Trophoblast cell (in vitro differentiated cells and primary cell): ENCODE data around the gene COQ8B.

Experiments
- DNase-seq, 2 donors: peaks; one replicate each; pipeline ENCODE4 v3.0.0-alpha.2; 2016
- H2AFZ ChIP-seq: 2 replicates; pipeline ENCODE4 v1.6.1; 2013; ENCODE audit warnings: low read length, moderate library complexity, mild to moderate bottlenecking; ENCODE audit not compliant: insufficient read depth, poor library complexity
- H2AK5ac ChIP-seq: 2 replicates; pipeline ENCODE4 v1.6.1; 2013; ENCODE audit warnings: mild to moderate bottlenecking, low read length
- H2BK120ac ChIP-seq: 2 replicates; pipeline ENCODE4 v1.6.1; 2013; ENCODE audit warnings: low read length, mild to moderate bottlenecking, moderate library complexity; ENCODE audit not compliant: insufficient read depth, poor library complexity
- H2BK12ac ChIP-seq: 2 replicates; pipeline ENCODE4 v1.6.1; 2013; ENCODE audit warnings: mild to moderate bottlenecking, low read length, moderate library complexity
- H2BK5ac ChIP-seq: 2 replicates; pipeline ENCODE4 v1.6.1; 2013; ENCODE audit warnings: low read length, low read depth, moderate library complexity, mild to moderate bottlenecking; ENCODE audit not compliant: poor library complexity
- H3K14ac ChIP-seq: 2 replicates; pipeline ENCODE4 v1.6.1; 2013; ENCODE audit warnings: mild to moderate bottlenecking, low read length
- H3K18ac ChIP-seq: 2 replicates; pipeline ENCODE4 v1.6.1; 2013; ENCODE audit warnings: mild to moderate bottlenecking, low read length
- H3K23ac ChIP-seq: 2 replicates; pipeline ENCODE4 v1.6.1; 2013; ENCODE audit warnings: low read length
- H3K27ac ChIP-seq: 2 replicates; pipeline ENCODE4 v1.5.1; 2013; ENCODE audit warnings: low read depth, mild to moderate bottlenecking, inconsistent platforms, low read length, moderate library complexity
- H3K27me3 ChIP-seq: 2 replicates; pipeline ENCODE4 v1.6.1; 2013; ENCODE audit warnings: inconsistent platforms, mild to moderate bottlenecking, low read length, moderate library complexity; ENCODE audit not compliant: insufficient read depth
- H3K36me3 ChIP-seq, 2 experiments: 1 replicate in 1 of 2; 2 replicates in 1 of 2; pipeline ENCODE4 v1.6.1; 2013; ENCODE audit warnings: low read length in 2 of 2, mild to moderate bottlenecking in 2 of 2, moderate library complexity in 1 of 2; ENCODE audit not compliant: insufficient read depth in 2 of 2, control insufficient read depth in 1 of 2
- H3K4ac ChIP-seq: 2 replicates; pipeline ENCODE4 v1.6.1; 2013; ENCODE audit warnings: low read depth, mild to moderate bottlenecking, low read length, moderate library complexity
- H3K4me1 ChIP-seq, 2 experiments: 1 replicate in 1 of 2; 2 replicates in 1 of 2; pipeline ENCODE4 v1.6.1; 2013; ENCODE audit warnings: low read length in 2 of 2, mild to moderate bottlenecking in 2 of 2, moderate library complexity in 1 of 2; ENCODE audit not compliant: insufficient read depth in 2 of 2, control insufficient read depth in 1 of 2
- H3K4me2 ChIP-seq: 2 replicates; pipeline ENCODE4 v1.6.1; 2013; ENCODE audit warnings: inconsistent platforms, mild to moderate bottlenecking, low read length, moderate library complexity
- H3K4me3 ChIP-seq: 2 replicates; pipeline ENCODE4 v1.5.1; 2013; ENCODE audit warnings: mild to moderate bottlenecking, low read depth, low read length, inconsistent platforms
- H3K79me1 ChIP-seq: one replicate; pipeline ENCODE4 v1.6.1; 2013; ENCODE audit warnings: low read length
- H3K79me2 ChIP-seq: 2 replicates; pipeline ENCODE4 v1.6.1; 2013; ENCODE audit warnings: low read length, mild to moderate bottlenecking; ENCODE audit not compliant: control insufficient read depth, insufficient read depth, poor library complexity
- H3K9ac ChIP-seq: 2 replicates; pipeline ENCODE4 v1.6.1; 2013; ENCODE audit warnings: mild to moderate bottlenecking, low read length
- H3K9me3 ChIP-seq: 2 replicates; pipeline ENCODE4 v1.6.1; 2013; ENCODE audit warnings: low read depth, mild to moderate bottlenecking, control low read depth, inconsistent platforms, low read length; ENCODE audit not compliant: insufficient read depth
- H4K12ac ChIP-seq: 2 replicates; pipeline ENCODE4 v1.6.1; 2013; ENCODE audit warnings: low read depth, mild to moderate bottlenecking, low read length, moderate library complexity
- H4K8ac ChIP-seq: 2 replicates; pipeline ENCODE4 v1.6.1; 2013; ENCODE audit warnings: low read depth, mild to moderate bottlenecking, low read length, moderate library complexity
- H4K91ac ChIP-seq: one replicate; pipeline ENCODE4 v1.6.1; 2013; ENCODE audit warnings: low read depth, mild to moderate bottlenecking, low read length, moderate library complexity
- WGBS: extraction: QIAGEN DNeasy Blood & Tissue Kit; methylation state at CpG from one replicate; pipeline ENCODE4 v1.1.7; 2013; ENCODE audit warnings: missing lambda C conversion rate; ENCODE audit not compliant: insufficient read length, insufficient coverage; ENCODE audit errors: extremely low coverage; 5-methylcytosine and 5-hydroxymethylcytosine counted together

The COQ8B gene

DNA sequence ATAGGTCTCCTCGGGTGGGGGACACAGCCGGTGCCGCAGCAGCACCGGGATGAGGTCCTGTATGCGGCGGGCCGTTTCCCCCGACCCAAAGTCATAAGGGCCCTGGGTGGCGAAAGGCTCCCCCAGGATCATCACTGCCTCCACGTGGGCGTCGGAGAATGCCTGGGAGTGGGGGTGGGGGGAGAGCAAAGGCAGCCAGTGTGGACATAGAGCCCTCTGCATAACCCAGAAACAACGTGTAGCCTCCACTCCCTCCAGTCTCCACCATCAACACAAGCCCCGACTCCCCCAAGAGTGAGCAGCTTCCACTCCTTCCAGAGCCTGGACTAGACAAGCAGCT, 24.5 kb downstream of the COQ8B start:
- Histone ChIP-seq H4K12ac (no peak overlapping the region), H3K4me2 (no peak overlapping the region), H3K79me1 (peaks cover 9% of the 10 kb centered on the region), H2BK12ac (no peak overlapping the region), H3K79me2 (peaks cover 4% of the 10 kb centered on the region), H3K4me1 (peaks cover 12 to 19% of the 10 kb centered on the region in 2 experiments), H3K9me3 (no peaks in the 10 kb centered on the region), H2BK5ac (no peak overlapping the region), H2BK120ac (no peak overlapping the region), H4K91ac (no peak overlapping the region), H3K27ac (no peak overlapping the region), H2AFZ (no peak overlapping the region), H3K4ac (no peak overlapping the region), H3K18ac (no peak overlapping the region), H3K27me3 (no peaks in the 10 kb centered on the region), H3K14ac (no peak overlapping the region), H2AK5ac (no peak overlapping the region), H3K9ac (no peak overlapping the region), H4K8ac (no peak overlapping the region), H3K36me3 (peaks cover 29 to 37% of the 10 kb centered on the region in 2 experiments), H3K23ac (no peak overlapping the region), H3K4me3 (no peak overlapping the region)
- no peak for DNase-seq
- WGBS, result no CpG with 5 or more reads among the region's 14 CpGs

DNA sequence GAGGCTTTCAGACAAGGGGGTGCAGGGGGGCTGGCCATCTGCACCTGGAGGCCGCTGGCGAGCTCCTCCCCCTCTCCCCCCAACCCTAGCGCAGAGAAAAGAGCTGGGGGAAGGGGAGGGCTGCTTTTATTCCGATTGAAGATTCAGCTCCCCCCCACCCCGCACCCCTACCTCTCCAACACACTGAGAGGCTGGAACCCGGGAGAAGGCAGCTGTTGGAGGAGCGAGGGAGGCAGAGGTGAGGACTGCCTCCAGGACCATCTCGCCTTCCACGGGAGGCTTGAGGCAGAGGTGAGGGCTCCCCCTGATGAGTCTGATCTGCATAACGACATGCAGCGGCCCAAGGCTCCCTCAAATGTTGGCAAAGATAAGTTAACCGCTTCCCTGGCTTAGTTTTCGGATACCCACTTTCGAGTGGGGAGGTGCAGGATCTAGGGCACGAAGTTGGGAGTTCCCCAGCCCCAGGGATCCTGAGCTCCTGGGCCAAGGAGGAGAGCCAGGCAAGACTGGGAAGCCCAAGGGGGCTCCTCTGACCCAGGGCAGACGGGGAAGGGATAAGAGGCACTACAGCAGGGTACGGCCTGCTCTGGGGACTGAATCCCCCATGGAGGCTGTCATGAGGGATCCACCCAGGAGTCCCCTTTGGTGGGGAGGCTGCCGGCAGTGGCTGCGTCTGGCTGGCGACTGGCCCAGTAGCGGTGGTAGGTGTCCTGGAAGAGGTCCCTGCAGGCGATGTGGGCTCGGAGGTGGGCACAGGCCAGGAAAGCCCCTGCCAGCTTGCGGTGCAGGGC, 25.1 kb downstream of the COQ8B start:
- Histone ChIP-seq H3K14ac (no peak overlapping the region), H2AFZ (no peak overlapping the region), H4K91ac (peak overlapping the region; percentile 83), H2BK12ac (no peak overlapping the region), H3K27ac (no peak overlapping the region), H4K8ac (peak overlapping the region; percentile 88), H3K9ac (no peak overlapping the region), H2AK5ac (no peak overlapping the region), H3K18ac (peak overlapping the region; percentile 81), H3K79me2 (peaks cover 4% of the 10 kb centered on the region), H3K4ac (no peak overlapping the region), H3K4me3 (no peak overlapping the region), H2BK5ac (no peak overlapping the region), H3K27me3 (no peaks in the 10 kb centered on the region), H3K4me2 (peak overlapping the region; percentile 81), H3K23ac (no peak overlapping the region), H3K4me1 (peaks cover 12 to 19% of the 10 kb centered on the region in 2 experiments), H3K79me1 (peaks cover 9% of the 10 kb centered on the region), H3K9me3 (no peaks in the 10 kb centered on the region), H3K36me3 (peaks cover 29 to 41% of the 10 kb centered on the region in 2 experiments), H4K12ac (peak overlapping the region; percentile 82), H2BK120ac (peak overlapping the region; percentile 27)
- DNase-seq, result no peak
- WGBS, result no CpG with 5 or more reads among the region's 24 CpGs

DNA sequence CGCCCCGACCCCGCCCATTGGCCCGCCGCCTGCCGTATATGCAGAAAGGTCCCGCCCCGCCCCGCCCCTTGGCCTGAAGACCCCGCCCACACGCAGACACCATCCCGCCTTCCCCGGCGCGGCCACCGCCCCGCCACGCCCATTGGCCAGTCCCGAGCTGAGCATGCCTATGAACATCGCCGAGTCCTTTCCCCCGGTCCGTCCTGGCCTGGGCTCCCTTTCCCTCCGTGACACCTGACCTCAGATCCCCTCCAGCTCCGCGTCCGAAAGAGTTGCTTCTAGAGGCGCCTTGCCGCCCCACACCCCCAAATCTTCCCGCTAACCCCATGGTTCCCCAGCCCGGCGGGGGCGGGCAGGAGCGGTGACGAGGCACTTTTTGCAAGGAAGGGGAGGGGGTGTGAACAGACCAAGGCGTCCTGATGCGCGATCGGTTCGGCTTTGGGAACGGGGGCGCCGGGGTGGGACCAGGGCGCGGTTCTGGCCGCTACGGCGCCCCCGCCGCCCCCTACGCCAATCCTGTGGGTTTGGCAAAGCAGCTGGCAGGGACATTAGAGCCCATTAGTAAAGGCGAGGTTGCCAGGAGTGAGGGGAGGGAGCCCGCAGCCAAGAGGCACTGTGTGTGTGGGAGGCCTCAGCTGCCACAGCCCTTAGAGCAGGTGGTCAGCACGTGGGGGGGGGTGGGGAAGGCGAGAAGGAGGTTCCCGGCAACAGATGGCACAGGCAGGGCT, 25.8 kb downstream of the COQ8B start:
- peak overlapping the region; percentile 44 for H3K4me3 ChIP-seq
- peak overlapping the region; percentile 85 for H2AFZ ChIP-seq
- H3K14ac ChIP-seq, result peak overlapping the region; percentile 10
- H3K23ac ChIP-seq, result no peak overlapping the region
- peak overlapping the region; percentile 82 for H4K12ac ChIP-seq
- H3K79me1 ChIP-seq, result peaks cover 9% of the 10 kb centered on the region
- peak overlapping the region; percentile 14 for H3K9ac ChIP-seq
- H3K27ac ChIP-seq, result peak overlapping the region; percentile 55
- H2BK12ac ChIP-seq, result no peak overlapping the region
- no peak overlapping the region for H2BK5ac ChIP-seq
- H3K79me2 ChIP-seq, result peaks cover 4% of the 10 kb centered on the region
- peaks cover 12 to 19% of the 10 kb centered on the region in 2 experiments for H3K4me1 ChIP-seq
- H2BK120ac ChIP-seq, result peak overlapping the region; percentile 27
- H3K27me3 ChIP-seq, result no peaks in the 10 kb centered on the region
- WGBS, result no CpG with 5 or more reads among the region's 56 CpGs
- H2AK5ac ChIP-seq, result no peak overlapping the region
- H3K4ac ChIP-seq, result peak overlapping the region; percentile 5
- H3K18ac ChIP-seq, result peak overlapping the region; percentile 81
- H3K36me3 ChIP-seq, result peaks cover 30 to 44% of the 10 kb centered on the region in 2 experiments
- peak in 1 of 2 donors; percentile 87 for DNase-seq
- H3K9me3 ChIP-seq, result no peaks in the 10 kb centered on the region
- H4K91ac ChIP-seq, result peak overlapping the region; percentile 83
- peak overlapping the region; percentile 88 for H4K8ac ChIP-seq
- H3K4me2 ChIP-seq, result peak overlapping the region; percentile 81

DNA sequence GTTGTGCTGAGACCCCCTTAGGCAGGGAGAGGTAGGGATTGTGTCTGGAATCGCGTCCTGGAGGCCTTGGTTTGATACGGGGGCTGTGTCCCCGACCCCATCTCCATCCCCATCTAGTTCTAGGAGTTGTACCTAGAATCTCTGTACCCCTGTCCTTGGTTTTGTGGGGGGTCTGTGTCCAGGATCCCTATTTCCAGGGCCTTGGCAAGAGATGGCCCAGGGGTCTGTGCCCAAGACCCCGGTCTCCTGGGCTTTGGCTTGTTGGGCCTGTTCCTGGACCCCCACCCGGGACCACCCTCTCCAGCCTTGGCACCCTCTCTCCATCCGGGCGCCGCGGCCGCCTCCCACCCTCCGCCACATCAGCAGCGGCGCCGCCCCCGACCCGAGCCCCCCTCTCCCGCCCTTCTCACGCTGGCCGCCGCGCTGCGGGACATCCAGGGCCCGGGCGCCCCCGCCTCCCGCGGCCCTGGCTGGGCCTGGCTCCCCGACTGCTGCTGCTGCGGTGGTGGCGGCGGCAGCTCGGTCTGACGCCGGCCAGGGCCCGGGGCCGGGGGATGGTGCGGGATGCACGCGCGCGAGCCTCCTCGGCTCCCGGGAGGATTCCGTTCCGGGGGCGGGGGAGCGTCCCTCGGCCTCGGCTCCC, 26.5 kb downstream of the COQ8B start, which contains the start of gene NUMBL:
TSS of gene NUMBL (minus strand) at position 602 of the 643 bp plus-strand sequence. CDS start at position 434, 168 bp downstream.
- Histone ChIP-seq H3K18ac (peak within 1 kb of the TSS; percentile 81), H3K79me1 (peaks cover 9% of the 10 kb centered on the region), H3K14ac (peak within 1 kb of the TSS; percentile 43), H3K27ac (peak within 1 kb of the TSS; percentile 55), H4K12ac (peak within 1 kb of the TSS; percentile 82), H3K9ac (peak within 1 kb of the TSS; percentile 80), H3K36me3 (peaks cover 31 to 45% of the 10 kb centered on the region in 2 experiments), H4K8ac (peak within 1 kb of the TSS; percentile 88), H2AFZ (peak within 1 kb of the TSS; percentile 85), H3K27me3 (no peaks in the 10 kb centered on the region), H2BK5ac (no peak within 1 kb of the TSS), H3K79me2 (peaks cover 4% of the 10 kb centered on the region), H3K4me2 (peak within 1 kb of the TSS; percentile 81), H2BK12ac (no peak within 1 kb of the TSS), H2AK5ac (peak within 1 kb of the TSS; percentile 62), H3K4me1 (peaks cover 12 to 19% of the 10 kb centered on the region in 2 experiments), H3K23ac (no peak within 1 kb of the TSS), H3K4ac (peak within 1 kb of the TSS; percentile 10), H2BK120ac (peak within 1 kb of the TSS; percentile 27), H4K91ac (peak within 1 kb of the TSS; percentile 83), H3K4me3 (peak within 1 kb of the TSS; percentile 80), H3K9me3 (no peaks in the 10 kb centered on the region)
- WGBS, result no CpG with 5 or more reads among the region's 50 CpGs
- peak in 1 of 2 donors; percentile 81 for DNase-seq
